SK-N-SH treated with all-trans-retinoic acid at 6 μM for 48 hours (cell line): ENCODE results near the gene RDX.

Source experiments
- ARNTL ChIP-seq: fragments of 450-650 bp; formaldehyde crosslinking; IDR thresholded peaks from 2 replicates; pipeline ENCODE4 v1.5.0; 2020; ENCODE audit warnings: low read depth, mild to moderate bottlenecking, moderate library complexity, borderline replicate concordance
- BACH2 ChIP-seq: fragments of 250-450 bp; sonication (Bioruptor Pico); IDR thresholded peaks from 2 replicates; pipeline ENCODE4 v1.9.0; 2021; ENCODE audit warnings: mild to moderate bottlenecking, borderline replicate concordance
- CSDC2 ChIP-seq: fragments of 250-450 bp; sonication (Bioruptor Pico); IDR thresholded peaks from 2 replicates; pipeline ENCODE4 v1.5.0; 2020; ENCODE audit warnings: mild to moderate bottlenecking, moderate library complexity
- OSR1 ChIP-seq: fragments of 250-450 bp; sonication (Bioruptor Pico); IDR thresholded peaks from 2 replicates; pipeline ENCODE4 v1.8.0; 2022; ENCODE audit warnings: moderate library complexity, mild to moderate bottlenecking, inconsistent platforms
- PATZ1 ChIP-seq: fragments of 250-450 bp; sonication (Bioruptor Pico); IDR thresholded peaks from 2 replicates; pipeline ENCODE4 v1.8.0; 2020; ENCODE audit warnings: mild to moderate bottlenecking, moderate library complexity, borderline replicate concordance
- PPARA ChIP-seq: fragments of 250-450 bp; sonication (Bioruptor Pico); IDR thresholded peaks from 2 replicates; pipeline ENCODE4 v1.5.0; 2020; ENCODE audit warnings: mild to moderate bottlenecking, borderline replicate concordance
- RARB ChIP-seq: fragments of 250-450 bp; sonication (Bioruptor Pico); IDR thresholded peaks from 2 replicates; pipeline ENCODE4 v1.8.0; 2021; ENCODE audit warnings: mild to moderate bottlenecking, moderate library complexity
- SNAI2 ChIP-seq: fragments of 250-450 bp; sonication (Bioruptor Pico); IDR thresholded peaks from 2 replicates; pipeline ENCODE4 v1.5.0; 2020; ENCODE audit warnings: mild to moderate bottlenecking, moderate library complexity
- TCF4 ChIP-seq: fragments of 250-450 bp; sonication (Bioruptor Pico); IDR thresholded peaks from 2 replicates; pipeline ENCODE4 v1.8.0; 2021; ENCODE audit warnings: mild to moderate bottlenecking, moderate library complexity, borderline replicate concordance
- ZFP3 ChIP-seq: fragments of 250-450 bp; sonication (Bioruptor Pico); IDR thresholded peaks from 2 replicates; pipeline ENCODE4 v1.5.0; 2020; ENCODE audit warnings: mild to moderate bottlenecking, moderate library complexity
- ZFP30 ChIP-seq: fragments of 450-650 bp; formaldehyde crosslinking; IDR thresholded peaks from 2 replicates; pipeline ENCODE4 v1.5.0; 2022; ENCODE audit warnings: mild to moderate bottlenecking, moderate library complexity
- TF ChIP-seq, protein P1 (sequence below): fragments of 250-450 bp; sonication (Bioruptor Pico); IDR thresholded peaks from 2 replicates; pipeline ENCODE4 v1.8.0; 2021; ENCODE audit warnings: low read depth, mild to moderate bottlenecking, moderate library complexity, borderline replicate concordance
- TF ChIP-seq, protein P2 (sequence below): fragments of 250-450 bp; sonication (Bioruptor Pico); IDR thresholded peaks from 2 replicates; pipeline ENCODE4 v1.5.1; 2020; ENCODE audit warnings: low read depth, mild to moderate bottlenecking, moderate library complexity

DNA sequence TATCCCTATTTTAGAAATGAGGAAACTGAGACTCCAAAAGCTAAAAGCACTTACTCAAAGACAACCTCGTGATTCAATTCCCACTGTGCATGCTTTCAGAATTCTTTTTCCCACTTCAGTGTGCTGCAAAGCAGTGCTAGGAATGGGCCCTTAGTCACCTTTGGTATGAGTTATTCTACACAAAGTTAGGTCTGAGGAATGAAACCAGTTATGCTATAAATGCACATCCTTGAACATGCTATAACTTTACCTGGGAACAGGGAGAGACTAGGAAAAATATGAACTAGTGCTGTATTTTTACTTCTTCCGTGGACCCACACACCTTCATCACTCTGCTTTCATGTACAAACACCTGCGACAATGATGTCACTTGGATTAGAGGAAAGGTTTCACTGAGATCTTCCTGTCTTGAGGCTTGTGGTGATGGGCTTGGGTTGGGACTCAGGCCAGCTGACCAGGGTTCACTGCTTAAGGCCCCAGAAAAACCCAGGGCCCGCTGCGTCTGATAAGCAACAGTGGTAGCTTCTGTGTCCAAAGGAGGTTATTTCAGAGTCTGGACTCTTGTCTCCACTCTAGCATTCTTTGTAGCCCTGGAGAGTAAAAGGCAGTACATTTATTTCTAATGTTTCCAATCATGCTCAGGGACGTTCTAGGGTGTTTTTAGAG lies 121.6 kb downstream of the RDX start:
- TF ChIP-seq PATZ1 (CRISPR knock-in tag), result no peak
- TF ChIP-seq ZFP30 (CRISPR knock-in tag), result no peak
- TF ChIP-seq RARB (CRISPR knock-in tag), result no peak
- TF ChIP-seq, protein P1, sequence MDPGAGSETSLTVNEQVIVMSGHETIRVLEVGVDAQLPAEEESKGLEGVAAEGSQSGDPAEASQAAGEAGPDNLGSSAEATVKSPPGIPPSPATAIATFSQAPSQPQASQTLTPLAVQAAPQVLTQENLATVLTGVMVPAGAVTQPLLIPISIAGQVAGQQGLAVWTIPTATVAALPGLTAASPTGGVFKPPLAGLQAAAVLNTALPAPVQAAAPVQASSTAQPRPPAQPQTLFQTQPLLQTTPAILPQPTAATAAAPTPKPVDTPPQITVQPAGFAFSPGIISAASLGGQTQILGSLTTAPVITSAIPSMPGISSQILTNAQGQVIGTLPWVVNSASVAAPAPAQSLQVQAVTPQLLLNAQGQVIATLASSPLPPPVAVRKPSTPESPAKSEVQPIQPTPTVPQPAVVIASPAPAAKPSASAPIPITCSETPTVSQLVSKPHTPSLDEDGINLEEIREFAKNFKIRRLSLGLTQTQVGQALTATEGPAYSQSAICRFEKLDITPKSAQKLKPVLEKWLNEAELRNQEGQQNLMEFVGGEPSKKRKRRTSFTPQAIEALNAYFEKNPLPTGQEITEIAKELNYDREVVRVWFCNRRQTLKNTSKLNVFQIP (CRISPR knock-in tag), result no peak
- TF ChIP-seq ZFP3, result no peak
- no peak for TF ChIP-seq CSDC2
- TF ChIP-seq ARNTL (CRISPR knock-in tag), result no peak
- no peak for TF ChIP-seq TCF4 (CRISPR knock-in tag)
- TF ChIP-seq OSR1 (CRISPR knock-in tag), result no peak
- TF ChIP-seq PPARA, result no peak
- TF ChIP-seq, protein P2, sequence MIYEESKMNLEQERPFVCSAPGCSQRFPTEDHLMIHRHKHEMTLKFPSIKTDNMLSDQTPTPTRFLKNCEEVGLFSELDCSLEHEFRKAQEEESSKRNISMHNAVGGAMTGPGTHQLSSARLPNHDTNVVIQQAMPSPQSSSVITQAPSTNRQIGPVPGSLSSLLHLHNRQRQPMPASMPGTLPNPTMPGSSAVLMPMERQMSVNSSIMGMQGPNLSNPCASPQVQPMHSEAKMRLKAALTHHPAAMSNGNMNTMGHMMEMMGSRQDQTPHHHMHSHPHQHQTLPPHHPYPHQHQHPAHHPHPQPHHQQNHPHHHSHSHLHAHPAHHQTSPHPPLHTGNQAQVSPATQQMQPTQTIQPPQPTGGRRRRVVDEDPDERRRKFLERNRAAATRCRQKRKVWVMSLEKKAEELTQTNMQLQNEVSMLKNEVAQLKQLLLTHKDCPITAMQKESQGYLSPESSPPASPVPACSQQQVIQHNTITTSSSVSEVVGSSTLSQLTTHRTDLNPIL (CRISPR knock-in tag), result no peak
- TF ChIP-seq BACH2 (CRISPR knock-in tag), result no peak
- no peak for TF ChIP-seq SNAI2
